Activated CD8-positive, alpha-beta memory T cell treated with anti-CD3 and anti-CD28 coated beads, Interleukin-2, amount 10 ng/mL, durations not matched to agents 7 days and 5 days (primary cell): Measurements from ENCODE around the gene NEK10. TPM values are rescaled to one million over a fixed set of nuclear protein-coding genes. Genes with fewer than 3 reads are reported as not detected.

ENCODE experiments used
- ATAC-seq: fragments of 150-1000 bp; cut with Tn5 transposase; one replicate; pipeline ENCODE4 v1.10.0; 2021; ENCODE audit warnings: moderate library complexity
- CTCF ChIA-PET: fragments of 350-600 bp; sonication (Branson Sonifier 250); formaldehyde crosslinking; loops from one replicate; lab custom pipeline; 2021; ENCODE audit warnings: antibody characterized with exemption; lab: Charles Lee
- DNase-seq: peaks from one replicate; pipeline ENCODE4 v3.0.0-alpha.2; 2020
- H3K27ac Mint-ChIP-seq: one replicate; pipeline ENCODE4 v1.8.0; 2021; ENCODE audit warnings: mild to moderate bottlenecking, mixed read lengths
- H3K27me3 Mint-ChIP-seq: one replicate; pipeline ENCODE4 v1.8.0; 2021; ENCODE audit warnings: mixed read lengths
- H3K36me3 Mint-ChIP-seq: one replicate; pipeline ENCODE4 v1.8.0; 2021; ENCODE audit warnings: mild to moderate bottlenecking, mixed read lengths
- H3K4me1 Mint-ChIP-seq: one replicate; pipeline ENCODE4 v1.8.0; 2021; ENCODE audit warnings: mixed read lengths
- H3K4me3 Mint-ChIP-seq: one replicate; pipeline ENCODE4 v1.8.0; 2021; ENCODE audit warnings: mild to moderate bottlenecking, moderate library complexity, mixed read lengths
- H3K9me3 Mint-ChIP-seq: one replicate; pipeline ENCODE4 v1.8.0; 2022; ENCODE audit warnings: low read depth, mixed read lengths
- total RNA-seq, 2 experiments: library from RNA; stranded (reverse); gene quantifications; one replicate each; pipeline ENCODE4 v1.2.3, GENCODE V29; 2021

Gene NEK10
- total RNA-seq, 2 experiments from 2014 or later, result 0.70 to 0.73 TPM

DNA sequence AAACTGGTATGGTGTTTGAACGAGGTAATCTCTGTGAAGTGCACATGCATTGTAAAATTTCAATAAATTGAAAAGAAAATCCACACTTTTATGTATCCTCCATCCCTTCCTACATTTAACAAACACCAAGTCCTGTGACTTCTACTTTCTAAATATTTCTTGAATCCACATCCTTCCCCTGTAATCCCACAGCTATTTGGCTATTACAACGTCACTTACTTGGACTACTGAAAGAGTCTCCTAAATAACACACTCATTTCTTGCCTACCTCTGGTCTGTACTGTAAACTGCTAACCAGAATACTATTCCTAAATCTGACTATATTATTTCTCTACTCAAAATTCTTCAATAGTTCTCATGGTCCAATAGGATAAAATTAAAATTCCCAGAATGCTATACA, 176.1 kb downstream of the NEK10 start:
- Mint-ChIP-seq H3K36me3 (no peaks in the 10 kb centered on the region), H3K27ac (no peak overlapping the region), H3K4me3 (no peak overlapping the region), H3K9me3 (no peaks in the 10 kb centered on the region), H3K27me3 (no peaks in the 10 kb centered on the region), H3K4me1 (no peaks in the 10 kb centered on the region)
- ATAC-seq (no peak), DNase-seq (no peak)
- CTCF ChIA-PET, result no interaction called here

DNA sequence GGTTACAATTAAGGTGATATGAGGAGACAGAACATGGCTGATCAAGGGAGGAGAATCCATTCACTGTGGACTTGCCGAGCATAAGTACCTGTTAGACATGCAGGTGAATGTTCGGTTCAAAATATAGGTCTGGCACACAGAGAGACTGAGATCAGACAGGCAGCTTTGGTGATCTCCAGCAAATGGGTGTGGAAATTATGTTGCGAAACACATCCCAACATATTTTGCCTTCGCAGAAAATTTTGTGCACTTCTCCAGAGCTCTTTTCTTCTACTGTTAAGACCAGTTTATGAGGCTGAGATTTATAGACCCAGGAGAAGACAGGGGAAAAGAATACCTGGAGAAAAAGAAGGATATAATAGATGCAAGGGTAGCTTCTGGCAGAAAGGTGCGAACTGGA, 183.2 kb downstream of the NEK10 start:
- H3K4me1 Mint-ChIP-seq, result no peaks in the 10 kb centered on the region
- no peak overlapping the region for H3K27ac Mint-ChIP-seq
- CTCF ChIA-PET, result no interaction called here
- ATAC-seq (no peak), DNase-seq (no peak)
- no peaks in the 10 kb centered on the region for H3K9me3 Mint-ChIP-seq
- no peak overlapping the region for H3K4me3 Mint-ChIP-seq
- H3K36me3 Mint-ChIP-seq, result no peaks in the 10 kb centered on the region
- peaks cover 2% of the 10 kb centered on the region for H3K27me3 Mint-ChIP-seq

DNA sequence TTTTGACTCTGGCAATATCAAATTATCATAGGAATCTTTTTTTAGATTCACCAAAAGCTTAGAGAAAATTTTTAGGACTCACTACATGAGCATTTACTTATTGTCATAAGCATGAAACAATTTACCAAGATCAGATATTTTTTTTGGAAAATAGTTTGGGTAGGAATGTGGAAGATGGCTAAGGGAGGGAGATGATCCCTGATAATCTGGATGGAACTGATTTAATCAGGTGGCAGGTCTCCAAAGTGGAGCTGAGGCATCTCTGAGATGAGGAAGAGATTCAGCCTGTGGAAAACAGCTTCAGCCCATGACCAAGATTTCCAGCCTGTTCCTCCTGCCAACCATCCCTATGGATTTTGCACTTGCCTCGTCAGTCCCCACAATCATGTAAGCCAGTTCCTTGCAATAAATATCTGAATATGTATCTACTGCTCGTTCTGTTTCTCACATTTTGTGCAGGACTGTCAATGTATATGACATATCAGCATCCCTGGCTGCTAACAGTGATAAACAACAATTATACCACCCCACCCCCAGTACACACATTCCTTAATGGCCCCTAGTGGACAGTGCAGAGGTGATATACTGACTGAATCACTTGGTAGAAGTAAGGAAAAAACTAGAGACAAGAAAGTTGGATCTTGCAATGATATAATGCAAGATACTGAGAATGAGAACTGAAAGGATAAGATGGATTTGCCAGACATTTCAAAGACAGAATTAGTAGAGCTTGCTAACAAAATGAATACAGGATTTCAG, 183.8 kb downstream of the NEK10 start:
- no peaks in the 10 kb centered on the region for H3K36me3 Mint-ChIP-seq
- no peak overlapping the region for H3K4me3 Mint-ChIP-seq
- CTCF ChIA-PET, result no interaction called here
- DNase-seq (no peak), ATAC-seq (no peak)
- H3K4me1 Mint-ChIP-seq, result no peaks in the 10 kb centered on the region
- H3K27me3 Mint-ChIP-seq, result peaks cover 2% of the 10 kb centered on the region
- no peaks in the 10 kb centered on the region for H3K9me3 Mint-ChIP-seq
- H3K27ac Mint-ChIP-seq, result no peak overlapping the region

DNA sequence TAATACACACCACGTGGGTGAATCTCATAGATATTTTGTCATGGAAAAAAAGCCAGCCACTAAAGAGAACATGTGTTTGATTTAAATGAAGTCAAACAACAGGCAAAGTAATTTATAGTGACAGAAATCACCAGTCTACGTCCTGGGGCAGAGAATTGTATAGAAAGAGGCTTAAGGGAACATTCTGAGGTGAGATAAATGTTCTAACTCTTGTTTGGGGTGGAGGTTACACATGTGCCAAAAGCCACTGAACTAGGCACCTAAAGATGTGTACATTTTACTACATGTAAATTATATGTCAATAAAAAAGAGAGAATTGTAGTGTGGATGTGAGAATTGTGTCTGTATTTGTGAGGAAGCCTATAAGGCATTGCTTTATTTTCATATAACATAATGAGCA, 184.9 kb downstream of the NEK10 start:
- Mint-ChIP-seq H3K4me1 (no peaks in the 10 kb centered on the region), H3K4me3 (no peak overlapping the region), H3K27ac (no peak overlapping the region), H3K36me3 (no peaks in the 10 kb centered on the region), H3K9me3 (no peaks in the 10 kb centered on the region), H3K27me3 (peaks cover 2% of the 10 kb centered on the region)
- CTCF ChIA-PET, result no interaction called here
- DNase-seq (no peak), ATAC-seq (no peak)

DNA sequence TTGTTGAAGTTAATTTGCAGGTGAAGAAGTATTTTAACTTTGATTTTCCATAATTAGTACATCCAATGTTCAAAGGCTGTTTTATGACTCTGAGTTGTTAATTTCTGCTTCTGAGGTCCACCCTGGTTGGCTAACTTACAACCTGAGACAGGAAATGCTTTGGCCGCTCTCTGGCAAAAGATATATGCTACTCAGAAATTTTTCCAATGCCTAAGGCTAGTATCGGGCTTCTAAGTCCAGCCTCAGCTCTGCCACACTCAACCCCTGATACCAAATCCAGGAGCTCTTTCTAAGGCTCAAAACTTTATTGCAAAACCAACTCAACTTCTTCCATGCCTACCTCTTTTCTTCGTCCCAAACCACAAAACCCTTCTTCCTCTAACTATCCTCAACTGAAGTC, 192.9 kb downstream of the NEK10 start:
- Mint-ChIP-seq H3K9me3 (no peaks in the 10 kb centered on the region), H3K27me3 (no peaks in the 10 kb centered on the region), H3K27ac (no peak overlapping the region), H3K4me1 (no peaks in the 10 kb centered on the region), H3K36me3 (no peaks in the 10 kb centered on the region), H3K4me3 (no peak overlapping the region)
- no peak for DNase-seq
- ATAC-seq, result no peak
- CTCF ChIA-PET, result no interaction called here

DNA sequence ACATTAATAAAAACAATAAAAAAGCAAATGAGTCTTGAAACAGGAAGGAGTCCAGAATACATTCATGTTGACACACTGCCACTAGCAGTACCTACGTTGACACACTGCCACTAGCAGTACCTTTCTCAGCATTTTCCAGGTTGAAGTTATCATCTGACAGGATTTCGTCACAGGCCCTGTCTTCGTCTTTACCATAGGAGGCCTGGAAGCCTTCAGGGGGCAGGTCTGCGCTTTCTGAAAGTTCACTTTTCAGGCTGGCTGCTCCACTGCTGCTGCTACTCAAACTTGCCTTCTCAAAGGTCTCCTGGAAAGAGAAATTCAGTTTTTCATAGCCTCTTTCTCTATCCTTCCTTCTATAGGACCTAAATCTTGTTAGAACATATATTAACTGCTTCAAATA, 194.7 kb downstream of the NEK10 start:
- Mint-ChIP-seq H3K4me1 (no peaks in the 10 kb centered on the region), H3K27ac (no peak overlapping the region), H3K9me3 (no peaks in the 10 kb centered on the region), H3K36me3 (no peaks in the 10 kb centered on the region), H3K4me3 (no peak overlapping the region), H3K27me3 (no peaks in the 10 kb centered on the region)
- ATAC-seq (no peak), DNase-seq (no peak)
- CTCF ChIA-PET, result no interaction called here

DNA sequence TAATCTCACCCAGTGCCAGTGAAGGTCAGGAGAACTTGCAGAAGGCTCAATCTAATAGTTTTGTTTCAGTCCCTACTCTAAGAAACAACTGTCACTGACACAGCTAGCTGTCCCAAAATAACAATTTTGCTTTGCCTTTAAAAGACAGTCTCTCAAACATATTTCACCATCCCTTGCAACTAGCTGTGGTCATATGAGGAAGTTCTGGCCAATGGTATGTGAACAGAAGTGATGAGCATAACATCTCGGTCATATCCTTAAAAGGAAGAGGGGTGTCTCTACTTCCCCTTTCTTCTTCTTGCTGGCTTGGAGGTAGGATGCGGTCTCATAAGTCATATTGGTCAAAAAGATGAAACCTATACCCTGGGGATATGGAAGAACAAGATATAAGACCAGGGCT, 198.1 kb downstream of the NEK10 start:
- no peaks in the 10 kb centered on the region for H3K9me3 Mint-ChIP-seq
- H3K36me3 Mint-ChIP-seq, result no peaks in the 10 kb centered on the region
- H3K27me3 Mint-ChIP-seq, result no peaks in the 10 kb centered on the region
- ATAC-seq (no peak), DNase-seq (no peak)
- CTCF ChIA-PET, result no interaction called here
- no peak overlapping the region for H3K4me3 Mint-ChIP-seq
- no peaks in the 10 kb centered on the region for H3K4me1 Mint-ChIP-seq
- H3K27ac Mint-ChIP-seq, result no peak overlapping the region

DNA sequence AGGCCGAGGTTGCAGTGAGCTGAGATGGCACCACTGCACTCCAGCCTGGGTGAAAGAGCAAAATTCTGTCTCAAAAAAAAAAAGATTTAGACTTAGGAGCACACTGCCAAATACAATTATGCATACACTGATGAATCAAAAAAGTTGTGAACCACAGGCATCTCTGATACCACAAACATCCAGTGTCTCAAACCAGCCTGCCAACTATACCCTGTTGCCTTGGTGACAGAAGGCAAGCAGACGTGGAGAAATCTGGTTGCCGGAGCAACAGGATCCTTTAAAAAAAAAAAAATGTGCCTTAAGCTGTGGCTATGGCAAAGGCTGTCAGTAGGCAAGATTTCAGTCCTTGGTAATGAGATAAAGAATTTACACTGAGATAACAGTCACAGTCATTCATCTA, 202.3 kb downstream of the NEK10 start:
- Mint-ChIP-seq H3K9me3 (no peaks in the 10 kb centered on the region), H3K36me3 (no peaks in the 10 kb centered on the region), H3K4me1 (no peaks in the 10 kb centered on the region), H3K27me3 (no peaks in the 10 kb centered on the region), H3K27ac (no peak overlapping the region), H3K4me3 (no peak overlapping the region)
- ATAC-seq (no peak), DNase-seq (no peak)
- CTCF ChIA-PET, result no interaction called here

DNA sequence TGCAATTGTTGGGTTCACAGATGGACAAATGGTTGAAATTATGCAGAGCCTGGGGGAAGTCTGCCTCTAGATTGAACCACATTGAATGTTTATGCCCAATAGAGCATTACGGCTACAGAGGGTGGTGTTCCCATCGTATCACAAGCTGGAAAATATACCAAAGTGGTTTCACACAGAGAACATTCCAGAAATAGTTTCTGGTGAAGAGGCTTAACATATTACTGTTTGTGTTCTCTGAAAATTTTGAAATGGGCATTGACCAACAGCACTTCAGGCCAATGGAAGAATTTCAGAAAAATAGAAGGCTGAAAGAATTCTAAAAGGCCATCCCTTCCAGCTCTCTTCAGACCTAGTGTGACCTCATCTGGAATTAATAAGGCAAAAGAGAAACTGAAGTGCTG, 203.9 kb downstream of the NEK10 start:
- no peak for ATAC-seq
- Mint-ChIP-seq H3K36me3 (no peaks in the 10 kb centered on the region), H3K27me3 (no peaks in the 10 kb centered on the region), H3K9me3 (no peaks in the 10 kb centered on the region), H3K27ac (no peak overlapping the region), H3K4me1 (no peaks in the 10 kb centered on the region), H3K4me3 (no peak overlapping the region)
- CTCF ChIA-PET, result no interaction called here
- DNase-seq, result no peak

DNA sequence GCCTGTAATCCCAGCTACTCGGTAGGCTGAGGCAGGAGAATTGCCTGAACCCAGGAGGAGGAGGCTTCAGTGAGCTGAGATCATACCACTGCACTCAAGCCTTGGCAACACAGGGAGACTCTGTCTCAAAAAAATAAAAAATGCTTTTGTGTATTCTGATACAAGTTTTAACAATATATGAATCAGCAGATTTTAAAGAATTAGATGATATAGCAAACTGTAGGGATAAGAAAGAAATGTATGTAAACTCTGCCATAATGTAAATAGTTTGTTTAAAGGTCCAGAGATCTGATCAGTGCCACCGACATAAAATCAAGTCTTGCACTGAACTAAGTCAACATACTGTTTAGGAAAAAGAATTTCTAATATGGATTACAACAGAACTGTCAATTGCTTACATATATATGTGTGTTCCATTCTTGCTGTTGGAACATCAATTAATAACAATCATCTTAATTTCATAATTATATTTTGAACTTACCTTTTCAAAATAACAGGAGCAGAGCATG, 208.3 kb downstream of the NEK10 start:
- ATAC-seq (no peak), DNase-seq (no peak)
- CTCF ChIA-PET, result no interaction called here
- no peak overlapping the region for H3K27ac Mint-ChIP-seq
- no peaks in the 10 kb centered on the region for H3K4me1 Mint-ChIP-seq
- no peaks in the 10 kb centered on the region for H3K27me3 Mint-ChIP-seq
- no peaks in the 10 kb centered on the region for H3K9me3 Mint-ChIP-seq
- no peak overlapping the region for H3K4me3 Mint-ChIP-seq
- H3K36me3 Mint-ChIP-seq, result no peaks in the 10 kb centered on the region

DNA sequence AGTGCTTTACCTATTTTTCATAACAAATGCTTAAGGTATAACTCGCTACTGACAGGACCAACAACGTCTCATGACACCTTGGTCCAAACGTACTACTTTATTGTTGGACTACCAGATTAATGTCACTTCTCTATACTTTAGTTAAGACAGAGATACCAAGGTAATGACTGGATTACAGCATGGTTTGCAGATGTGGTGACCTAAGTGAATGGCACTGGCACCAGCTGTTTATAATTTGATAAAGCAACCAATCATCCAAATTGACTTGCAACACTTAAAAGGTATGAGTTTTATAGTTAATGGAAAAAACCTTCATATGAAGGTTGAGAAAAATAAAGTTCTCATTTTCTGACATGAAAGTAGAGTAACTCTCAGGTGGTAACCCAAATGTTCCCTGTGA, 209.0 kb downstream of the NEK10 start:
- DNase-seq, result no peak
- Mint-ChIP-seq H3K27ac (no peak overlapping the region), H3K4me3 (no peak overlapping the region), H3K4me1 (no peaks in the 10 kb centered on the region), H3K9me3 (no peaks in the 10 kb centered on the region), H3K36me3 (no peaks in the 10 kb centered on the region), H3K27me3 (no peaks in the 10 kb centered on the region)
- CTCF ChIA-PET, result no interaction called here
- ATAC-seq, result no peak

DNA sequence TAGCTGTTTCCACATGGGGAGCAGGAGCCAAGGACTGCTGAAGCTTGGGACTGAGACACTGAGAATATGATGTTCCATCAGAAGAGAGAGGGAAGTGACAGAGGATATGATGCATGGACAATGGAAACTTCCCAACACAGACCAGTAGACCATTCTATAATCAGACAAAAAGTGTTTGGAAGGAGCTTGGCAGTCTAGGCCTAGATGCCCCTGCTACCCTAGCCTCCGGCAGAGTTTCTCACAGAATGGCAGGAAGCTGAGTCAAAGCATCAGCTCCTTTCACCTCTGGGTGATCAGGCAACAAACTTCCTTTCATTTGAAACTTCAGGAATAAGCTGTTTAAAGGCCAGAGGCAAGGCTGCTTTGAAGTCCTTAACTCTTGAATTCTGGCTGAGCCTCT, 222.0 kb downstream of the NEK10 start:
- no peak for ATAC-seq
- no peaks in the 10 kb centered on the region for H3K27me3 Mint-ChIP-seq
- no peak overlapping the region for H3K27ac Mint-ChIP-seq
- H3K36me3 Mint-ChIP-seq, result no peaks in the 10 kb centered on the region
- H3K4me1 Mint-ChIP-seq, result no peaks in the 10 kb centered on the region
- H3K9me3 Mint-ChIP-seq, result no peaks in the 10 kb centered on the region
- no peak for DNase-seq
- H3K4me3 Mint-ChIP-seq, result no peak overlapping the region
- CTCF ChIA-PET, result no interaction called here

DNA sequence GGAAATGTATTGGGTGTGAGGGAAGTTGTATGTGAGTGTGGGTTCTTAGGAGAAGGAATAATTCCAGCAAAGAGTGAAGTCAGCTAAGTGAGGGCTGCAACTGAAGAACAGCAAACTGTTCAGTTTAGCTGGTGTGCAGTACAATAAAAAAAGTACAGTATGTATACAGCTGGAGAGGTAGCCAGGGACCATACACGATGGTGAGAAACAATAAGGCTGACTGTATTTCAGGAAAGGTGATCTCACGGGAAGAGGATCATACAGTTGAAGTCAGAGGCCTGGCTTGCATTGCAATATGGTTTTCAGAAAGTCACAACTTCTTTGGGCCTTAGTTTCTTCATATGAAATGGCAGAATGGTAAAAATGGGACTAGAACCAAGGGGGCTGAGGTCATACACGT, 222.4 kb downstream of the NEK10 start:
- no peak overlapping the region for H3K27ac Mint-ChIP-seq
- ATAC-seq, result no peak
- no peaks in the 10 kb centered on the region for H3K27me3 Mint-ChIP-seq
- H3K4me1 Mint-ChIP-seq, result no peaks in the 10 kb centered on the region
- CTCF ChIA-PET, result no interaction called here
- no peaks in the 10 kb centered on the region for H3K9me3 Mint-ChIP-seq
- H3K36me3 Mint-ChIP-seq, result no peaks in the 10 kb centered on the region
- no peak for DNase-seq
- no peak overlapping the region for H3K4me3 Mint-ChIP-seq

DNA sequence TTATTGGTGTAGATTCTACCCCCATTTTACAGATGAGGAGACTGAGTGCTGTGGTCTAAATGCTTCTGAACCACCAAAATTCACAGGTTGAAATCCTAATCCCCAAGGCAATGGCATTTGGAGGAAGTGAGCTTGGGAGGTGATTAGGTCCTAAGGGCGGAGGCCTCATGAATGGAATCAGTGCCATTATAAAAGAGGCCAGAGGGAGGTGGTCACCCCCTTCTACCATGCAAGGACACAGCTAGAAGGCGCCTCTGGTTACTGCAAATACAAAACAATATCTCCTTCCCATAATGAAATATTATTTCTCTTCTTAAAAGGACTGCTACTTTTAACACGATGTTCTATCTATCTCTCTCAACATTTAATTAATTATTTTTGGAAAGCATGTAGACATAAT, 223.5 kb downstream of the NEK10 start:
- H3K27me3 Mint-ChIP-seq, result no peaks in the 10 kb centered on the region
- CTCF ChIA-PET, result no interaction called here
- H3K4me3 Mint-ChIP-seq, result no peak overlapping the region
- no peak for ATAC-seq
- DNase-seq, result no peak
- no peaks in the 10 kb centered on the region for H3K4me1 Mint-ChIP-seq
- peaks cover 2% of the 10 kb centered on the region for H3K9me3 Mint-ChIP-seq
- H3K36me3 Mint-ChIP-seq, result no peaks in the 10 kb centered on the region
- H3K27ac Mint-ChIP-seq, result no peak overlapping the region

DNA sequence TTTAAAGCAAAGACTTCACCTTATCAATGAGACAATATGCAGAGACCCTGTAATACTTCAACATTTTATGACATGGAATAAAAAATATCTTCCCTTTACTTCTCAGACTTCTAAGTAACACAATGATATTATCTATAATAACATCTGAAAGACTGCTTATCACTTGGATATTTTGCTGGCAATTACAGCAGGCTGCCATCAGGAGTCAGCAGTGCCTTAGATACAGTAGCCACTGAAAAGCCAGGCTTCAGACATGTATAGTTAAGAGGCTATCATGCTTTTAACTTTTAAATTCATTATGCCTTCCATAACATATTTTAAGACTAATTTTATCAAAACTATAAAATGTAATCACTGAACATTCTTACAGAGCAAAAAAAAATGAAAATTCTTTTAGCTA, 227.5 kb downstream of the NEK10 start:
- no peak for ATAC-seq
- H3K27ac Mint-ChIP-seq, result no peak overlapping the region
- H3K36me3 Mint-ChIP-seq, result no peaks in the 10 kb centered on the region
- CTCF ChIA-PET, result no interaction called here
- no peaks in the 10 kb centered on the region for H3K27me3 Mint-ChIP-seq
- no peak for DNase-seq
- no peaks in the 10 kb centered on the region for H3K4me1 Mint-ChIP-seq
- no peak overlapping the region for H3K4me3 Mint-ChIP-seq
- peaks cover 2% of the 10 kb centered on the region for H3K9me3 Mint-ChIP-seq
